GM12891 (cell line): ENCODE data around the gene FOXN4.

ENCODE experiments used
- POLR2A ChIP-seq: IDR thresholded peaks from 2 replicates; pipeline ENCODE4 v1.6.1; 2011; ENCODE audit warnings: low read depth, low read length, control low read depth
- TAF1 ChIP-seq: IDR thresholded peaks from 2 replicates; pipeline ENCODE4 v1.6.1; 2011; ENCODE audit warnings: low read depth, low read length, control low read depth

GRCh38 chr12:109292342-109292711, 16.8 kb downstream of the FOXN4 start:
- TF ChIP-seq POLR2A (no peak), TAF1 (no peak)
